NCI-H1092 treated with DMSO at 0.1 percent for 48 hours (cell line): ENCODE data around the gene OAS2.

Source experiments
- DNase-seq: peaks from one replicate; lab custom pipeline; 2025; lab: John Stamatoyannopoulos, UW

Gene OAS2

GRCh38 chr12:112978163-112979040, at the start of gene OAS2:
TSS of gene OAS2 (plus strand) at chr12:112978519. CDS start at chr12:112978609, 90 bp downstream.
- no peak for DNase-seq

DNA sequence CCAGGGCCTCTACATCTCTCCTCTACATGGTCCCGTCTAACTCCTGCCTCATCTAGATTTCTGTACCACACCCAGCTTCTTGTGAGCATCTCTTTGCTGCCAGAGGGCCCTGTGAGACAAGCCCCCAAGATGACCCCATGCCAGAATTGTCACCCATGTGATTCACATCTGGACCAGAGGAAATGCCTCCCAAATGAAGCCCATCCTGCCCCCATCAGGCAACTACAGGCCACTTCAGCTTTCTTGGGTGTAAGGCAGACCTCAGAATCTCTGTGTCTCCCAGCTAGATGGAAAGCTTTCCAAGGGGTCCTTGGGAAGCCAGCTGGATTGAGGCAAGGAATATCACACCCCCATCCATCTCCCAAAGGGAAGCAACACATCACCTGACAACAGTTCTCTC, 49.3 kb upstream of the OAS2 start:
- no peak for DNase-seq

- DNase-seq, result no peak
These were observed 48.6 kb upstream of the OAS2 start for GRCh38 chr12:112929715-112930114.

DNA sequence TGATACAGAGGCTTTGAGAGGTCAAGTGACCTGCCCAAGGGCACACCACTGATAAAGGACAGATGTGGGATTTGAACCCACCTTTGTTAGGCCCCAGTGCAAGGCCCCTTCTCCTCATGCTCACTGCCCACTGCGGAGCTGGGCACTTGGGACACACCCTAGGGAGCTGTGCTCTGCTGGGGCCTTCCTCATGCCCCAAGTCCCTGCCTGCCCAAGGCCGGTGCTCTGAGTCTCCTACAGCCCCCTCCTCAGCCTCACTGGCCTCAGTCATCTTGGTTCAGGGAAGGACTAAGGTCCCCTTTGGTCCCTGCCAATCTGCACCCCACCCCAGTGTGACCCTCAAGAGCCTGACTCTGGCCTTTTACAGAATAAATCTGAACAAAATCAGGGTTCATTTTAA, 48.0 kb upstream of the OAS2 start:
- no peak for DNase-seq

GRCh38 chr12:112932485-112933128, 45.7 kb upstream of the OAS2 start:
- no peak for DNase-seq

DNA sequence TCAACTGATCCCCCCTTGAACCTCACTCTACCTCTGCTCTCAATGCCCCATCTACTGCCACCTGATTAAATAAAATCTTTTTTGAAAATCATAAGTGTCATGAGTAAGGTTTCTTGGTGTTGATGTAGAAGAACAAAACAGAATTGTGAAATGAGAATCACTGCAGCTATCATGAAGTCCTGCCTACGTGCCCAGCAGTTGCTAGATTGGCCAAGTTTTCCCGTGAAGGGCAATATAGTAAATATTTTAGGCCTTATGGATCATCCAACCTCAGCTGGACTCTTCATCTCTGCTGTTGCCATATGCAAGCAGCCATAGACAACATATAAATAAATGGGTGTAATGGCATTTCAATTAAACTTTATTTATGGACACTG, 45.2 kb upstream of the OAS2 start:
- DNase-seq, result no peak

GRCh38 chr12:112936264-112936663, 42.1 kb upstream of the OAS2 start:
- DNase-seq, result no peak

DNA sequence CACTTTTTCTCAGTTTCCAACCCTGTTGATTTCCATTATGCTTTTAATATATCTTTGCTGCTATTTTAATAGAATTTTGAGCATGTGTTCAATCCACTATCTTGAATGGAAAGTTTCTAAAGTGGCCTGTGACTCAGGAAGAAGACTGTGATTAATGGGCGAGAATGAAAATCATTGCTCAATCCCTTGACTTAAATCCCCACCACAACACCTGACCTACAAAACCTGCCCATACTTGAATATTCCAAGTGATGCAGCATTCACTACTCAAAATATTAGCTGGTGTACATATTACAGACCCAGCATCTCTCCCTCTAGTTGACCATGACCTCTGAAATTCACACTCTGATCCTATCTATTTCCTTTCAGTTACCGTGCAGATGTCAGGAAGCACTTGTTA, 41.4 kb upstream of the OAS2 start:
- DNase-seq, result no peak

GRCh38 chr12:112937741-112938719, 40.3 kb upstream of the OAS2 start, which contains the start of gene OAS3:
TSS of gene OAS3 (plus strand) at chr12:112938474. CDS start at chr12:112938531, 57 bp downstream.
- peak; percentile 75 for DNase-seq

DNA sequence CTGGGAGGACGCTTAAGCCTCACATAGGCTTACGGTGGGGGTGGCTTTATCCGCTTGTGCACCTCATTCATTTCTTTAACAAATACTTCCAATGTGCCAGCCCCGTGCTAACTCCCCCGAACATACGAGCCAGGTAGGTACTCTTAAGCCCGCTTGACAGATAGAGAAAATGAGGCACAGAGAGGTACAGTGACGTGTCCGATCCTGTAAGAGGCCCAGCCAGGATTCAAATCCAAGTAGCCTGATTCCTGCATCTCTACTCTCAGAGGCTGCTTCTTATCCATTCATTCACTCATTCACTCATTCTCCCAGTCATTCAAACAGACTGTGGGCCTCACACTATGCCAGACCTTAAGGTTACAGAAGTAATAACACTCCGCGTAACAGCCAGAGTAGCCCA, 39.6 kb upstream of the OAS2 start:
- DNase-seq, result peak; percentile 18

GRCh38 chr12:112939761-112940381, 38.4 kb upstream of the OAS2 start:
- DNase-seq, result peak; percentile 58

DNA sequence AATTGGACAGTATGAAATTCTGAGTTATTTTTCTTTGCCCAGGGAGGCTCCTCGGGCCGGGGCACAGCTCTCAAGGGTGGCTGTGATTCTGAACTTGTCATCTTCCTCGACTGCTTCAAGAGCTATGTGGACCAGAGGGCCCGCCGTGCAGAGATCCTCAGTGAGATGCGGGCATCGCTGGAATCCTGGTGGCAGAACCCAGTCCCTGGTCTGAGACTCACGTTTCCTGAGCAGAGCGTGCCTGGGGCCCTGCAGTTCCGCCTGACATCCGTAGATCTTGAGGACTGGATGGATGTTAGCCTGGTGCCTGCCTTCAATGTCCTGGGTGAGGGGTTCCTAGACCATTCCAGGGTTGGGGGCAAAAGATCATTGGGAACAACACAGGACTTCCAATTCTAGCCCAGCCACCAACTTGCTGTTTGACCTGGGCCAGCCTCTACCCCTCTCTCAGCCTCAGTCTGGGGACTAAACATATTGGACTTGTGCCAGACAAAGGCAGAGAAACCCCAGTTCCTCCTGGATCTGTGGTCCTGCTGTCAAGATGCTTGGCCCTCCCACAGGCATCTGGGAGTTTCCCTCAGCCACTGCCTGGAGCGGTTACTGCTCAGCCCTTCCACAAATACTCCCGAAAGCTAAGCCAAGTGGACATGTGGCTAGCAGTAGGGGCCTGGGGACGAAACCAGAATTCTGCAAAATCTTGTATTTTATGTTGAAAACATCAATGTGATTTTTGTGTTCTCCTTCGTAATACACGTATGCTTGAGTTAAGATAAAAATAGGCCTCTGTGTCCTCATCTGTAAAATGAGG, 36.6 kb upstream of the OAS2 start:
- DNase-seq, result no peak

GRCh38 chr12:112942572-112942971, 35.7 kb upstream of the OAS2 start:
- no peak for DNase-seq

- no peak for DNase-seq
These were observed 34.2 kb upstream of the OAS2 start for GRCh38 chr12:112944024-112944690.

DNA sequence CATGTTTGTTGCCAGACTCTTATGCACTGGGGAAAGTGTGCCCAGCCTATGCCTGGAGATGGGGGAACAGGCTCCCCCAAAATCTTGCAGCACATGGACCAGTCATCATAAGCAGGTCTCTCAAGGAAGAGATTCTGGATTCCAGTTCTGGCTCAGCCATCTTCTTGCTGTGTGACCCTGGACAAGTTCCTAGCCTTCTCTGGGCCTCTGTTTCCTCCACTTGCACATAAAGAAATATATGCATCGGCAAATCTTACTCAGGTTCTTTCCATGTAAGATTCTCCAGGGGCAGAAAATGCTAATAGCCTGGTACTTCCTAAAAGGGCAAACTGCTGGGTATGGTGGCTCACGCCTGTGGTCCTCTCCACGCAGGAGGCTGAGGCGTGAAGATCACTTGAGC, 32.8 kb upstream of the OAS2 start:
- no peak for DNase-seq

- no peak for DNase-seq
These were observed 31.9 kb upstream of the OAS2 start for GRCh38 chr12:112946236-112947000.

- no peak for DNase-seq
These were observed 31.0 kb upstream of the OAS2 start for GRCh38 chr12:112947314-112947713.

DNA sequence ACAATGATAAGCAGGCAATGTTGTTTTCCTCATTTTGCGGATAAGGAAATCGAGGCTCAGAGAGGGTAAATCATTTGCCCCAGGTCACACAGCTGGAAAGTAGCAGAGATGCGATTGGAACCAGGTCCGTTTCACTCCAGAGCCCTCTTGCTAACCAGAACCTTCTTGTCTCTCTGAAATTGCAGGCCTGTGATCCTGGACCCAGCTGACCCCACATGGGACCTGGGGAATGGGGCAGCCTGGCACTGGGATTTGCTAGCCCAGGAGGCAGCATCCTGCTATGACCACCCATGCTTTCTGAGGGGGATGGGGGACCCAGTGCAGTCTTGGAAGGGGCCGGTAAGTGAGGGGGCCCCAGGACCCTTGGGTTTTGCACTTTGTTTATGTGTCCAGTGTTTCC, 30.6 kb upstream of the OAS2 start:
- no peak for DNase-seq

GRCh38 chr12:112948806-112949205, 29.5 kb upstream of the OAS2 start:
- no peak for DNase-seq

- DNase-seq, result no peak
These were observed 27.6 kb upstream of the OAS2 start for GRCh38 chr12:112950701-112951100.
